Mesodermal cell (in vitro differentiated cells): Measurements from ENCODE around the gene AGT.
"Not testable (repeated sequence)": the region's sequence is repeated elsewhere in the genome, so short reads cannot be mapped to it uniquely, and the experiment has no call there.

Experiments
- H3K27ac ChIP-seq: 2 replicates; pipeline ENCODE4 v1.7.0; 2013; ENCODE audit warnings: mild to moderate bottlenecking, low read depth, low read length, moderate library complexity; ENCODE audit not compliant: severe bottlenecking
- H3K36me3 ChIP-seq: 2 replicates; pipeline ENCODE4 v1.7.1; 2013; ENCODE audit warnings: mild to moderate bottlenecking, low read length, moderate library complexity; ENCODE audit not compliant: control insufficient read depth, insufficient read depth
- H3K4me1 ChIP-seq: one replicate; pipeline ENCODE4 v1.7.1; 2013; ENCODE audit warnings: mild to moderate bottlenecking, low read length; ENCODE audit not compliant: insufficient read depth, control insufficient read depth, poor library complexity, severe bottlenecking
- H3K4me3 ChIP-seq: 2 replicates; pipeline ENCODE4 v1.7.0; 2013; ENCODE audit warnings: low read length, control low read depth, mild to moderate bottlenecking; ENCODE audit not compliant: insufficient read depth, poor library complexity, severe bottlenecking; ENCODE audit errors: extremely low read depth
- H3K9me3 ChIP-seq: 2 replicates; pipeline ENCODE4 v1.7.1; 2013; ENCODE audit warnings: mild to moderate bottlenecking, low read length, moderate library complexity; ENCODE audit not compliant: control insufficient read depth
- WGBS, 2 experiments: methylation state at CpG; one replicate each; pipeline ENCODE4 v1.1.5; 2013; ENCODE audit warnings: missing lambda C conversion rate in 2 of 2; ENCODE audit not compliant: insufficient coverage in 2 of 2; 5-methylcytosine and 5-hydroxymethylcytosine counted together

The AGT gene

DNA sequence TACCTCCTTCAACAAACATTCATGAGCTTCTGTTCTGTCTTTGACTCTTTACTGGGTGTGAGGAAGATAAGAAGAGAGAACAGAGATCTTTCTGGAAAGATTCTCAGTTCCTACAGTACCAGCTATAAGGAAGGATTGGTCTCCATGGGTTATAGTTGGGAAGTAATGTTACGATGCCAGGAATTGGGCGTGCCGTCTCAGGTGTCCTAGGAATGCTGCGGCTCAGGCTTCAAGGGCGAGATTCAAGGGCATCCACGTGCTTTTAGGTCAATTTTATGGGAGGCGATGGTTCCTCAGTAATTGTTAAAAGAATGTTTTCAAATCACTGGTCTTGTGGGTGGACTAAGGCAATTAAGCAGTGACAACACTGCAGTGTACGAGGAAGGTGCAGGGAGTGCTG lies 44.4 kb downstream of the AGT start:
- no peaks in the 10 kb centered on the region for H3K4me1 ChIP-seq
- no peaks in the 10 kb centered on the region for H3K9me3 ChIP-seq
- peaks cover 66% of the 10 kb centered on the region for H3K36me3 ChIP-seq
- no peak overlapping the region for H3K27ac ChIP-seq
- WGBS, 2 experiments: 96 to 98% methylated on average over 8 of the region's 8 CpGs
- H3K4me3 ChIP-seq: no peak overlapping the region

DNA sequence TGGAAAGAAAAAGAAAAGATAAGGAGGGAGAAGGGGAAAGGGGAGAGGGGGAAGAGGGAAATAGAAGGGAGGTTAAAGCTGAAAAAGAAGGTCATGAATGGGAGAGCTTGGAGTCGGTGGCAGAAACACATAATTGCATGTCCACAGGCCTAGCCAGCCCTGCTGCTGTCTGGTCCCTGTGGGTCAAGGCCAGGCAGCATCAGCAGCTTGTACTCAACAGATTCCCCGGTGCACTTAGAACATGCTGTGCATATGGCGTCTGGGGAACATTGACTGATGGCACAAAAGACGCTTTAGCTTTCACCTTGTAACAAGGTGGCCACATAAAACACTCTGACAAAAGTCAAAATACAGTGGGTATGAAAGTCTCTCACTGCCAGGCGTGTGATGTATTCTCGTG lies 45.7 kb downstream of the AGT start:
- Histone ChIP-seq H3K4me1 (no peaks in the 10 kb centered on the region), H3K27ac (no peak overlapping the region), H3K9me3 (no peaks in the 10 kb centered on the region), H3K4me3 (no peak overlapping the region), H3K36me3 (peaks cover 63% of the 10 kb centered on the region)
- 93 to 99% methylated on average over 4 to 5 of the region's 6 CpGs for WGBS, 2 experiments

DNA sequence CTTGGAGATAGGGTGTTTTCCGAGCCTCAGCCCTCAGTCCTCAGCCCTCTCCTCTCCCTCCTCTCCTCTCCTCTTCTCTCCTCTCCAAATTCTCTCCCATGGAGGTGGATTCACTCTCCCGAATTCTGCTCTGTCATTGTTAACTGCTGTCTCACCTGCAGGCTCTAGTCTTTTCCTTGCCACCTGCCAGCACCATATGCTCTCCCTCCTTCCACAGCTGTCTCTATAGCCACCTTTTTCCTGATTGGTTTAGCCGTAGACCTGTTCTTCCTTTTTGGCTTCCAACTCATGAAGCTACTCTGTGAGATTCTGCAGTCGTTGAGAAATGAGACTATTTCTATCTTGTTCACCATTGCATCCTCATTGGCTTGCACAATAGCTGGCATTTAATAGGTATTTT lies 51.9 kb downstream of the AGT start:
- Histone ChIP-seq H3K36me3 (peaks cover 49% of the 10 kb centered on the region), H3K4me3 (no peak overlapping the region), H3K27ac (no peak overlapping the region), H3K9me3 (no peaks in the 10 kb centered on the region), H3K4me1 (no peaks in the 10 kb centered on the region)
- 83 to 94% methylated on average over 1 to 2 of the region's 4 CpGs for WGBS, 2 experiments

DNA sequence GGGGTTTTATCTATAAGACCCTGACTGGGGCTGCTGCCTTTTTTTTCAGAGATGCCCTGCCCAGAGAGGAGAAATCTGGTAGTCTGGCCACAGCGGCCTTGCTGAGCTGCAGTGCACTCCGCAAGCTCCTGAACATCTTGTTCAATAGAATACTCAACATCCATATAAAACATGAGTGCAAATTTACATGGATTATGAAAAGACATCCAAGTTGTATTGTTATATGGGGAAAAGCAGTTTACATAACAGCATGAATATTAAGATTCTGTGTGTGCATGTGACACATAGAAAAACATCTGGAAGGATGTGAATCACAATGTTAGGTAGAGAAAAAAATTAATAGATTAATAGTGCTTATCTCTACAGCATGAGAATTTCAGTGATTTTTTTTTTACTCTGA lies 55.2 kb downstream of the AGT start:
- Histone ChIP-seq H3K27ac (no peak overlapping the region), H3K4me1 (no peaks in the 10 kb centered on the region), H3K36me3 (peaks cover 30% of the 10 kb centered on the region), H3K4me3 (no peak overlapping the region), H3K9me3 (peaks cover 3% of the 10 kb centered on the region)
- no CpG with 5 or more reads among the region's 2 CpGs for WGBS, 2 experiments

DNA sequence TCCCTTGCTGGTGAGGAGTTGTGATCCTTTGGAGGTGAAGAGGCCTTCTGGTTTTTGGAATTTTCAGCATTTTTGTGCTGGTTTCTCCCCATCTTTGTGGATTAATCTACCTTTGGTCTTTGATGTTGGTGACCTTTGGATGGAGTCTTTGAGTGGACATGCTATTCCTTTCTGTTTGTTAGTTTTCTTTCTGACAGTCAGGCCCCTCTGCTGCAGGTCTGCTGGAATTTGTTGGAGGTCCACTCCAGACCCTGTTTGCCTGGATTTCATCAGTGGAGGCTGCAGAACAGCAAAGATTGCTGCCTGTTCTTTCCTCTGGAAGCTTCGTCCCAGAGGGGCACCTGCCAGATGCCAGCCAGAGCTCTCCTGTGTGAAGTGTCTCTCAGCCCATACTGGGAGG lies 55.8 kb downstream of the AGT start:
- not testable (repeated sequence) for H3K4me1 ChIP-seq, H3K4me3 ChIP-seq, H3K27ac ChIP-seq, H3K9me3 ChIP-seq
- 100% methylated on average over 1 of the region's 1 CpG for WGBS, 2 experiments
- H3K36me3 ChIP-seq: peaks cover 29% of the 10 kb centered on the region

DNA sequence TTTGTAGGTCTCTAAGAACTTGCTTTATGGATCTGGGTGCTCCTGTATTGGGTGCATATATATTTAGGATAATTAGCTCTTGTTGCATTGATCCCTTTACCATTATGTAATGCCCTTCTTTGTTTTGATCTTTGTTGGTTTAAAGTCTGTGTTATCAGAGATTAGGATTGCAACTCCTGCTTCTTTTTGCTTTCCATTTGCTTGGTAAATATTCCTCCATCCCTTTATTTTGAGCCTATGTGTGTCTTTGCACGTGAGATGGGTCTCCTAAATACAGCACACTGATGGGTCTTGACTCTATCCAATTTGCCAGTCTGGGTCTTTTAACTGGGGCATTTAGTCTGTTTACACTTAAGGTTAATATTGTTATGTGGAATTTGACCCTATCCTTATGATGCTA lies 57.2 kb downstream of the AGT start:
- WGBS, 2 experiments: no CpG with 5 or more reads among the region's 1 CpG
- not testable (repeated sequence) for H3K9me3 ChIP-seq

More for the DNA sequence above, 57.2 kb downstream of the AGT start:
- H3K27ac ChIP-seq, H3K4me3 ChIP-seq, H3K4me1 ChIP-seq: not testable (repeated sequence)
- peaks cover 17% of the 10 kb centered on the region for H3K36me3 ChIP-seq
